Fibroblast of skin of left quadriceps (primary cell): ENCODE data around the gene C8A.

Source experiments
- DNase-seq, 2 experiments: peaks; one replicate each; pipeline ENCODE4 v3.0.0-alpha.2; 2013; ENCODE audit warnings: low read depth in 2 of 2

C8A gene

GRCh38 chr1:56890229-56890628 lies 35.6 kb downstream of the C8A start:
- DNase-seq: no peak

GRCh38 chr1:56894014-56894413 lies 39.4 kb downstream of the C8A start:
- DNase-seq: no peak

- DNase-seq: no peak
Observed at GRCh38 chr1:56897150-56898004, 42.8 kb downstream of the C8A start.

GRCh38 chr1:56898005-56898373 lies 43.4 kb downstream of the C8A start:
- DNase-seq: no peak

GRCh38 chr1:56898879-56899278 lies 44.3 kb downstream of the C8A start:
- DNase-seq: no peak

- no peak for DNase-seq
Observed at GRCh38 chr1:56901716-56902115, 47.1 kb downstream of the C8A start.

GRCh38 chr1:56903778-56904177 lies 49.2 kb downstream of the C8A start:
- DNase-seq: no peak

GRCh38 chr1:56904663-56905397 lies 50.2 kb downstream of the C8A start:
- DNase-seq: peak; percentile 34 to 36

GRCh38 chr1:56905667-56906066 lies 51.1 kb downstream of the C8A start:
- no peak for DNase-seq

GRCh38 chr1:56908619-56909221 lies 54.1 kb downstream of the C8A start:
- peak; percentile 84 to 86 for DNase-seq

- no peak for DNase-seq
Observed at GRCh38 chr1:56910441-56910985, 55.9 kb downstream of the C8A start.

- peak; percentile 73 to 77 for DNase-seq
Observed at GRCh38 chr1:56911098-56911938, 56.7 kb downstream of the C8A start.

- DNase-seq: no peak
Observed at GRCh38 chr1:56912325-56912724, 57.7 kb downstream of the C8A start.

GRCh38 chr1:56915960-56916359 lies 61.4 kb downstream of the C8A start:
- DNase-seq: no peak

GRCh38 chr1:56916630-56917029 lies 62.0 kb downstream of the C8A start:
- no peak for DNase-seq

GRCh38 chr1:56917356-56917755 lies 62.8 kb downstream of the C8A start:
- DNase-seq: no peak

- peak in 1 of 2 experiments; percentile 36 for DNase-seq
Observed at GRCh38 chr1:56920591-56921001, 66.0 kb downstream of the C8A start.

- DNase-seq: no peak
Observed at GRCh38 chr1:56921479-56921878, 66.9 kb downstream of the C8A start.

GRCh38 chr1:56922070-56922469 lies 67.5 kb downstream of the C8A start:
- DNase-seq: no peak

- DNase-seq: no peak
Observed at GRCh38 chr1:56922507-56922906, 67.9 kb downstream of the C8A start.

GRCh38 chr1:56923201-56923600 lies 68.6 kb downstream of the C8A start:
- DNase-seq: no peak
